ENCODE measurements around the gene SELENON. TPM values are rescaled to one million over a fixed set of nuclear protein-coding genes. Genes with fewer than 3 reads are reported as not detected.

The SELENON gene
- total and polyA plus RNA-seq, 4 donors: 4.3 to 16.1 (median 9.0) TPM

GRCh38 chr1:25766721-25767436 is 33.1 kb upstream of the SELENON start:
- WGBS: 64% methylated on average over 13 of the region's 13 CpGs
- TF ChIP-seq HNF4G (IDR thresholded peaks at IDR 0.05) (no peak), JUND (IDR thresholded peaks at IDR 0.05) (no peak), FOXA1 (IDR thresholded peaks at IDR 0.05) (no peak), FOXA2 (IDR thresholded peaks at IDR 0.05) (no peak), TAF1 (conservative IDR thresholded peaks at IDR 0.05) (no peak), HNF4A (conservative IDR thresholded peaks at IDR 0.05) (no peak), GABPA (IDR thresholded peaks at IDR 0.05 in 1 of 2, conservative IDR thresholded peaks at IDR 0.05 in 1 of 2) (no peak), YY1 (IDR thresholded peaks at IDR 0.05) (no peak), NR2F2 (IDR thresholded peaks at IDR 0.05) (no peak), RXRA (IDR thresholded peaks at IDR 0.05) (no peak)
- TF ChIP-seq, protein P1, sequence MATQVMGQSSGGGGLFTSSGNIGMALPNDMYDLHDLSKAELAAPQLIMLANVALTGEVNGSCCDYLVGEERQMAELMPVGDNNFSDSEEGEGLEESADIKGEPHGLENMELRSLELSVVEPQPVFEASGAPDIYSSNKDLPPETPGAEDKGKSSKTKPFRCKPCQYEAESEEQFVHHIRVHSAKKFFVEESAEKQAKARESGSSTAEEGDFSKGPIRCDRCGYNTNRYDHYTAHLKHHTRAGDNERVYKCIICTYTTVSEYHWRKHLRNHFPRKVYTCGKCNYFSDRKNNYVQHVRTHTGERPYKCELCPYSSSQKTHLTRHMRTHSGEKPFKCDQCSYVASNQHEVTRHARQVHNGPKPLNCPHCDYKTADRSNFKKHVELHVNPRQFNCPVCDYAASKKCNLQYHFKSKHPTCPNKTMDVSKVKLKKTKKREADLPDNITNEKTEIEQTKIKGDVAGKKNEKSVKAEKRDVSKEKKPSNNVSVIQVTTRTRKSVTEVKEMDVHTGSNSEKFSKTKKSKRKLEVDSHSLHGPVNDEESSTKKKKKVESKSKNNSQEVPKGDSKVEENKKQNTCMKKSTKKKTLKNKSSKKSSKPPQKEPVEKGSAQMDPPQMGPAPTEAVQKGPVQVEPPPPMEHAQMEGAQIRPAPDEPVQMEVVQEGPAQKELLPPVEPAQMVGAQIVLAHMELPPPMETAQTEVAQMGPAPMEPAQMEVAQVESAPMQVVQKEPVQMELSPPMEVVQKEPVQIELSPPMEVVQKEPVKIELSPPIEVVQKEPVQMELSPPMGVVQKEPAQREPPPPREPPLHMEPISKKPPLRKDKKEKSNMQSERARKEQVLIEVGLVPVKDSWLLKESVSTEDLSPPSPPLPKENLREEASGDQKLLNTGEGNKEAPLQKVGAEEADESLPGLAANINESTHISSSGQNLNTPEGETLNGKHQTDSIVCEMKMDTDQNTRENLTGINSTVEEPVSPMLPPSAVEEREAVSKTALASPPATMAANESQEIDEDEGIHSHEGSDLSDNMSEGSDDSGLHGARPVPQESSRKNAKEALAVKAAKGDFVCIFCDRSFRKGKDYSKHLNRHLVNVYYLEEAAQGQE (IDR thresholded peaks at IDR 0.05): no peak
- TF ChIP-seq, protein P2, sequence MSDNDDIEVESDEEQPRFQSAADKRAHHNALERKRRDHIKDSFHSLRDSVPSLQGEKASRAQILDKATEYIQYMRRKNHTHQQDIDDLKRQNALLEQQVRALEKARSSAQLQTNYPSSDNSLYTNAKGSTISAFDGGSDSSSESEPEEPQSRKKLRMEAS (IDR thresholded peaks at IDR 0.05): no peak
- peaks cover 4 to 18% (median 10%) of the 10 kb centered on the region in 4 donors for H3K4me1 ChIP-seq (ENCODE audit: control insufficient read depth in 4 of 4, insufficient read depth in 4 of 4, low read length in 3 of 4)
- no peak overlapping the region for H3K4me3 ChIP-seq (ENCODE audit: low read depth in 1 of 3, low read length in 3 of 3)
- no peak for DNase-seq (ENCODE audit: low spot score)
- H3K27me3 ChIP-seq (ENCODE audit: control insufficient read depth in 4 of 4, insufficient read depth in 4 of 4, low read length in 3 of 4): no peaks in the 10 kb centered on the region
- H3K27ac ChIP-seq (ENCODE audit: low read depth in 1 of 2, low read length in 2 of 2): no peak overlapping the region
- peaks cover 0 to 7% (median 2%) of the 10 kb centered on the region in 4 donors for H3K36me3 ChIP-seq (ENCODE audit: control insufficient read depth in 4 of 4, insufficient read depth in 3 of 4, low read depth in 1 of 4, low read length in 3 of 4)
- no peaks in the 10 kb centered on the region for H3K9me3 ChIP-seq (ENCODE audit: control insufficient read depth in 4 of 4, low read length in 3 of 4)
- no peak overlapping the region for H3K9ac ChIP-seq (ENCODE audit: low read depth in 1 of 2, low read length in 2 of 2)

DNA sequence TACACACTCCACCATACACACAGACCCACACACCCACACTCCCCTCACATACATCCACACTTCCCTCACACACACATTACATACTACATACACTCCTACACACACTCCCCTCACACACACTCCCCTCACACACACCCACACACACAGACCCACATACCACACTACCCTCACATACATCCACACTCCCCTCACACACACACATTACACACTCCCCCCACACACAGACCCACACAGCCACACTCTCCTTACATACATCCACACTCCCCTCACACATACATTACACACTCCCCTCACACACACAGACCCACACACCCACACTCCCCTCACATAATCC is 32.6 kb upstream of the SELENON start:
- no peak for TF ChIP-seq RAD21 (IDR thresholded peaks at IDR 0.05)
- no peak for DNase-seq (ENCODE audit: low spot score)
- Histone ChIP-seq H3K4me3 (ENCODE audit: low read depth in 1 of 3, low read length in 3 of 3) (no peak overlapping the region), H3K9ac (ENCODE audit: low read depth in 1 of 2, low read length in 2 of 2) (no peak overlapping the region), H3K27ac (ENCODE audit: low read depth in 1 of 2, low read length in 2 of 2) (no peak overlapping the region), H3K36me3 (ENCODE audit: control insufficient read depth in 4 of 4, insufficient read depth in 3 of 4, low read depth in 1 of 4, low read length in 3 of 4) (peaks cover 0 to 7% (median 2%) of the 10 kb centered on the region in 4 donors), H3K9me3 (ENCODE audit: control insufficient read depth in 4 of 4, low read length in 3 of 4) (no peaks in the 10 kb centered on the region), H3K4me1 (ENCODE audit: control insufficient read depth in 4 of 4, insufficient read depth in 4 of 4, low read length in 3 of 4) (peaks cover 9 to 19% (median 14%) of the 10 kb centered on the region in 4 donors), H3K27me3 (ENCODE audit: control insufficient read depth in 4 of 4, insufficient read depth in 4 of 4, low read length in 3 of 4) (no peaks in the 10 kb centered on the region)

DNA sequence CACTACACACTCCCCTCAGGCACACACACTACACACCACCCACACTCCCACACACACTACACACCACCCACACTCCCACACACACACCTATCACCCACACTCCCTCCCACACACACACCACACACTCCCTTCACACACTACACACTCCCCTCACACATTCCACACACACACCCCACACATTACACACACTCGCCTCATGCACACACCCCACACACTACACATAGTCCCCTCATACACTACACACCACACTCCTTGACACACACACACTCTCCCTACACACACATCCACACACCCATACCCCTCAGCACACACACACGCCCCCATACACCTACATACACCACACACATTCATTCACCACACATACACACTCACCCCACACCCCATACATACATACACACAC is 31.0 kb upstream of the SELENON start:
- WGBS: 92% methylated on average over 2 of the region's 2 CpGs
- Histone ChIP-seq H3K9me3 (ENCODE audit: control insufficient read depth in 4 of 4, low read length in 3 of 4) (no peaks in the 10 kb centered on the region), H3K36me3 (ENCODE audit: control insufficient read depth in 4 of 4, insufficient read depth in 3 of 4, low read depth in 1 of 4, low read length in 3 of 4) (peaks cover 0 to 5% (median 0%) of the 10 kb centered on the region in 4 donors), H3K4me1 (ENCODE audit: control insufficient read depth in 4 of 4, insufficient read depth in 4 of 4, low read length in 3 of 4) (peaks cover 20 to 34% (median 28%) of the 10 kb centered on the region in 4 donors), H3K27ac (ENCODE audit: low read depth in 1 of 2, low read length in 2 of 2) (no peak overlapping the region), H3K9ac (ENCODE audit: low read depth in 1 of 2, low read length in 2 of 2) (no peak overlapping the region), H3K27me3 (ENCODE audit: control insufficient read depth in 4 of 4, insufficient read depth in 4 of 4, low read length in 3 of 4) (no peaks in the 10 kb centered on the region), H3K4me3 (ENCODE audit: low read depth in 1 of 3, low read length in 3 of 3) (no peak overlapping the region)
- no peak for DNase-seq (ENCODE audit: low spot score)
- TF ChIP-seq EGR1 (IDR thresholded peaks at IDR 0.05; ENCODE audit: low read depth in 2 of 2): no peak
- TF ChIP-seq CTCF (IDR thresholded peaks at IDR 0.05; ENCODE audit: low read depth, low read length, missing input control): no peak
- TF ChIP-seq HNF4G (IDR thresholded peaks at IDR 0.05): no peak
- TF ChIP-seq FOXA1 (IDR thresholded peaks at IDR 0.05): no peak
- no peak for TF ChIP-seq TAF1 (conservative IDR thresholded peaks at IDR 0.05)
- TF ChIP-seq ZBTB33 (IDR thresholded peaks at IDR 0.05): no peak

All from liver (tissue), 9 donors.